HEK293 (cell line): Measurements from ENCODE around the gene DOCK4.

Experiments used
- CTCF ChIA-PET: fragments of 350-600 bp; formaldehyde crosslinking; extraction: SDS; loops from one replicate; lab custom pipeline; 2021; ENCODE audit warnings: antibody characterized with exemption; lab: Yijun Ruan, JAX
- POLR2A ChIA-PET: fragments of 300-600 bp; formaldehyde crosslinking; extraction: SDS; loops from one replicate; lab custom pipeline; 2020; ENCODE audit warnings: antibody characterized with exemption, inconsistent platforms; lab: Yijun Ruan, JAX
- H3K27ac ChIP-seq: fragments of 200-500 bp; sonication (Bioruptor generic); 2 replicates; pipeline ENCODE4 v1.5.1; 2014; ENCODE audit warnings: low read depth, low read length, control low read depth, inconsistent platforms; ENCODE audit errors: extremely low read depth
- H3K36me3 ChIP-seq, 2 experiments: fragments of 200-500 bp in 1 of 2; sonication (Bioruptor generic) in 1 of 2; 1 replicate in 1 of 2; 2 replicates in 1 of 2; pipeline ENCODE4 v1.5.1; 2014 to 2017; ENCODE audit warnings: inconsistent platforms in 2 of 2, low read length in 2 of 2; ENCODE audit not compliant: control insufficient read depth in 2 of 2, insufficient read depth in 1 of 2
- H3K4me1 ChIP-seq: fragments of 200-500 bp; sonication (Bioruptor generic); 2 replicates; pipeline ENCODE4 v1.5.1; 2014; ENCODE audit warnings: mild to moderate bottlenecking, low read length, inconsistent platforms; ENCODE audit not compliant: control insufficient read depth, insufficient read depth
- H3K4me3 ChIP-seq: 2 replicates; pipeline ENCODE4 v1.5.1; 2011; ENCODE audit warnings: low read depth, mild to moderate bottlenecking, control low read depth, low read length, moderate library complexity
- H3K9me3 ChIP-seq: fragments of 200-500 bp; sonication (Bioruptor generic); 2 replicates; pipeline ENCODE4 v1.5.1; 2014; ENCODE audit warnings: low read depth, low read length, inconsistent platforms; ENCODE audit not compliant: control insufficient read depth, insufficient read depth
- BCL11B ChIP-seq: fragments of 450-650 bp; formaldehyde crosslinking; IDR thresholded peaks from 2 replicates; pipeline ENCODE4 v1.5.1; 2016; ENCODE audit warnings: low read depth, missing biosample characterization, missing genetic modification characterization
- KLF1 ChIP-seq: fragments of 450-650 bp; formaldehyde crosslinking; IDR thresholded peaks from 2 replicates; pipeline ENCODE4 v1.5.1; 2016; ENCODE audit warnings: missing biosample characterization, missing genetic modification characterization
- SCRT1 ChIP-seq: fragments of 450-650 bp; formaldehyde crosslinking; IDR thresholded peaks from 2 replicates; pipeline ENCODE4 v1.5.1; 2016; ENCODE audit warnings: missing biosample characterization, missing genetic modification characterization, borderline replicate concordance
- SETDB1 ChIP-seq: IDR thresholded peaks from one replicate; pipeline ENCODE4 v1.6.1; 2017; ENCODE audit warnings: mild to moderate bottlenecking, low read length, moderate library complexity, mixed read lengths; ENCODE audit not compliant: insufficient read length
- ZFP3 ChIP-seq: fragments of 450-650 bp; formaldehyde crosslinking; IDR thresholded peaks from 2 replicates; pipeline ENCODE4 v1.5.1; 2016; ENCODE audit warnings: low read depth, missing biosample characterization, missing genetic modification characterization
- ZIC2 ChIP-seq: fragments of 450-650 bp; formaldehyde crosslinking; IDR thresholded peaks from 2 replicates; pipeline ENCODE4 v1.5.1; 2016; ENCODE audit warnings: missing biosample characterization, missing genetic modification characterization
- ZNF132 ChIP-seq: fragments of 450-650 bp; formaldehyde crosslinking; IDR thresholded peaks from 2 replicates; pipeline ENCODE4 v1.5.1; 2017; ENCODE audit warnings: missing biosample characterization, missing genetic modification characterization, borderline replicate concordance
- ZNF202 ChIP-seq: fragments of 450-650 bp; formaldehyde crosslinking; IDR thresholded peaks from 2 replicates; pipeline ENCODE4 v1.5.1; 2016; ENCODE audit warnings: missing biosample characterization, missing genetic modification characterization, borderline replicate concordance
- ZNF274 ChIP-seq, 2 experiments: fragments of 200-500 bp in 1 of 2; fragments of 450-650 bp in 1 of 2; sonication (Bioruptor generic) in 1 of 2; formaldehyde crosslinking in 1 of 2; IDR thresholded peaks; 2 replicates each; pipeline versions ENCODE4 v1.5.1 to v1.6.1; 2014 to 2016; ENCODE audit warnings: borderline replicate concordance in 1 of 2, inconsistent platforms in 1 of 2, low read length in 1 of 2, missing biosample characterization in 1 of 2, missing genetic modification characterization in 1 of 2
- ZNF548 ChIP-seq: fragments of 450-650 bp; formaldehyde crosslinking; IDR thresholded peaks from 2 replicates; pipeline ENCODE4 v1.5.1; 2016; ENCODE audit warnings: missing biosample characterization, missing genetic modification characterization
- TF ChIP-seq, protein P1 (sequence below): fragments of 450-650 bp; formaldehyde crosslinking; IDR thresholded peaks from 2 replicates; pipeline ENCODE4 v1.5.1; 2016; ENCODE audit warnings: missing biosample characterization, missing genetic modification characterization
- TF ChIP-seq, protein P2 (sequence below): fragments of 450-650 bp; formaldehyde crosslinking; IDR thresholded peaks from 2 replicates; pipeline ENCODE4 v1.5.1; 2017; ENCODE audit warnings: missing biosample characterization, missing genetic modification characterization
- TF ChIP-seq, protein P3 (sequence below): fragments of 450-650 bp; formaldehyde crosslinking; IDR thresholded peaks from 2 replicates; pipeline ENCODE4 v1.5.1; 2017; ENCODE audit warnings: missing biosample characterization, missing genetic modification characterization

DOCK4 gene

DNA sequence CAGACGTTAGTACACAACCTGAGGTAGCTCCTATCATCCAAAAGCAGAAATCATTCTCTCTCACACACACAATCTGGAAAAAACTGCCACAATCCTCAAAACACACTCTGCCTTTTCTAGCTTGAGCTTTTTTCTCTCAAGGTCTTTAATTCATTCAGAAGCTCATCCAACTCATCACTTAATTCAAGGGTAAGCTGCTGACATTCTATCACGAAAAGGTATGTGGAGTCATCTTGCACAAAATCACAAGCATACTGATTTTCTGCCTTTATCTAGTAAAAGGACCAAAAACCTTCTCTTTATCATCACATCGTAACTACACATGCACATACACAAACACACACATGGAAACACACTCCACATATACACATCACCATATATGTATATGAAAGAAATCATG lies 32.0 kb downstream of the DOCK4 start (continued):
- TF ChIP-seq ZFP3 (tag by site-specific recombination), result no peak

DNA sequence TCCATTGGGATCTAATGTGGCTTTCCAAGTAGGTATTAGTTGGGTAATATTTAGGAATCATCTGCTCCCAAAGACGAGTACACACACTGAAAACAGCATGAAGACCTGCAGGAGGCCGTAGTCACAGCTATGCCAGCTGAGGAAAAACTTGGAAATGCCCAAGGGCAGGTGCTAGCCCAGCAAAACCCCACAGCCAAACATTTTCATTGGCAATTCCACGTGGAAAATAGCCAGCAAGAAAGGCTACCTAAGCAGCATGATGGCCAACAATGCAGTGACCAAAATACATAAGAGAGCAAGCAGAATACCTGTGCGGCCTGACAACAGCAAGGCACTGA lies 32.7 kb downstream of the DOCK4 start:
- Histone ChIP-seq H3K9me3 (no peaks in the 10 kb centered on the region), H3K4me1 (no peaks in the 10 kb centered on the region; the same call in 1 of the 2 replicates), H3K27ac (no peak overlapping the region), H3K36me3 (no peaks in the 10 kb centered on the region), H3K4me3 (no peak overlapping the region)
- TF ChIP-seq ZIC2 (tag by site-specific recombination), result 0 out of 2 replicates have a peak, but pooled peaks have one; percentile 15
- TF ChIP-seq, protein P1, sequence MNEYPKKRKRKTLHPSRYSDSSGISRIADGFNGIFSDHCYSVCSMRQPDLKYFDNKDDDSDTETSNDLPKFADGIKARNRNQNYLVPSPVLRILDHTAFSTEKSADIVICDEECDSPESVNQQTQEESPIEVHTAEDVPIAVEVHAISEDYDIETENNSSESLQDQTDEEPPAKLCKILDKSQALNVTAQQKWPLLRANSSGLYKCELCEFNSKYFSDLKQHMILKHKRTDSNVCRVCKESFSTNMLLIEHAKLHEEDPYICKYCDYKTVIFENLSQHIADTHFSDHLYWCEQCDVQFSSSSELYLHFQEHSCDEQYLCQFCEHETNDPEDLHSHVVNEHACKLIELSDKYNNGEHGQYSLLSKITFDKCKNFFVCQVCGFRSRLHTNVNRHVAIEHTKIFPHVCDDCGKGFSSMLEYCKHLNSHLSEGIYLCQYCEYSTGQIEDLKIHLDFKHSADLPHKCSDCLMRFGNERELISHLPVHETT (tag by site-specific recombination), result no peak
- ChIA-PET CTCF (no interaction called here), POLR2A (no interaction called here)

DNA sequence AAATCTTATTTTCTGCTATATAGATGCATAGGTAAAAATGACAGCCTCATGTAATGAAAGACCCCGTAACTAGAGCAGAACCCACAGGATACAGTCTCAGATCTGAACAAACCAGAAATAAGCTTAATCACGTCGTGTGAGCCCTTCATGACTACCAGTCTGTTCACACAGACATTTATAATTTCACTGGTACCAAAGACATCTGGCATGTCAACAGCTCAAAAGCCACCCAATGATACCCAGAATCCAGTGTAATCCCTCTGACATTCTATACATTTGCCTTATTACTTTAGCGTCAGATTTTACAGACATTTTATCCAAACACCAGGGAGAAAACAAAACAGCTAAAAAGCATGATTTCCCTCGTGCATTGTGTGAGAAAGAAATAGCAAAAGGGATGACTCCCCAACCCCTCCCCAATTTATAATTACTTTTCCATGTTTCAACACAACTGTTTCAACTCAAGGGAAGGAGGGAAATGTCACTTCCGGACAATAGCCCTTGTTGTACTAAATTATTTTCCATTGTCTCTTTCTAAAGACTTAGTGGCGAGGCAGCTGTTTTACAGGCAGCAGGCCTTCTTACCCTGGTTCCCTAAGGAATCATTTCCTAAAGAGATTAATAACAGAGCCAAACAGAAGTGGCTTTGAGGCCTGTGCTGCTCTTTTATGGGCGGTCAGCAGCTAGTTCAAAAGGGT lies 33.2 kb downstream of the DOCK4 start:
- Histone ChIP-seq H3K27ac (no peak overlapping the region), H3K4me3 (no peak overlapping the region), H3K4me1 (no peaks in the 10 kb centered on the region; the same call in 1 of the 2 replicates), H3K9me3 (no peaks in the 10 kb centered on the region), H3K36me3 (no peaks in the 10 kb centered on the region)
- TF ChIP-seq SETDB1, result no peak
- no peak for TF ChIP-seq ZNF274 (IDR thresholded peaks at IDR 0.05; ENCODE audit: low read length)
- no peak for TF ChIP-seq ZNF274 (tag by site-specific recombination; IDR thresholded peaks at IDR 0.05; ENCODE audit: borderline replicate concordance)
- no peak for TF ChIP-seq KLF1
- TF ChIP-seq ZNF132 (tag by site-specific recombination), result no peak
- TF ChIP-seq BCL11B (tag by site-specific recombination), result no peak
- TF ChIP-seq, protein P2, sequence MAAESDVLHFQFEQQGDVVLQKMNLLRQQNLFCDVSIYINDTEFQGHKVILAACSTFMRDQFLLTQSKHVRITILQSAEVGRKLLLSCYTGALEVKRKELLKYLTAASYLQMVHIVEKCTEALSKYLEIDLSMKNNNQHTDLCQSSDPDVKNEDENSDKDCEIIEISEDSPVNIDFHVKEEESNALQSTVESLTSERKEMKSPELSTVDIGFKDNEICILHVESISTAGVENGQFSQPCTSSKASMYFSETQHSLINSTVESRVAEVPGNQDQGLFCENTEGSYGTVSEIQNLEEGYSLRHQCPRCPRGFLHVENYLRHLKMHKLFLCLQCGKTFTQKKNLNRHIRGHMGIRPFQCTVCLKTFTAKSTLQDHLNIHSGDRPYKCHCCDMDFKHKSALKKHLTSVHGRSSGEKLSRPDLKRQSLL (tag by site-specific recombination), result no peak
- no peak for TF ChIP-seq ZNF202 (tag by site-specific recombination)
- TF ChIP-seq, protein P3, sequence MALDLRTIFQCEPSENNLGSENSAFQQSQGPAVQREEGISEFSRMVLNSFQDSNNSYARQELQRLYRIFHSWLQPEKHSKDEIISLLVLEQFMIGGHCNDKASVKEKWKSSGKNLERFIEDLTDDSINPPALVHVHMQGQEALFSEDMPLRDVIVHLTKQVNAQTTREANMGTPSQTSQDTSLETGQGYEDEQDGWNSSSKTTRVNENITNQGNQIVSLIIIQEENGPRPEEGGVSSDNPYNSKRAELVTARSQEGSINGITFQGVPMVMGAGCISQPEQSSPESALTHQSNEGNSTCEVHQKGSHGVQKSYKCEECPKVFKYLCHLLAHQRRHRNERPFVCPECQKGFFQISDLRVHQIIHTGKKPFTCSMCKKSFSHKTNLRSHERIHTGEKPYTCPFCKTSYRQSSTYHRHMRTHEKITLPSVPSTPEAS (tag by site-specific recombination), result no peak
- CTCF ChIA-PET, result no interaction called here
- POLR2A ChIA-PET, result no interaction called here

DNA sequence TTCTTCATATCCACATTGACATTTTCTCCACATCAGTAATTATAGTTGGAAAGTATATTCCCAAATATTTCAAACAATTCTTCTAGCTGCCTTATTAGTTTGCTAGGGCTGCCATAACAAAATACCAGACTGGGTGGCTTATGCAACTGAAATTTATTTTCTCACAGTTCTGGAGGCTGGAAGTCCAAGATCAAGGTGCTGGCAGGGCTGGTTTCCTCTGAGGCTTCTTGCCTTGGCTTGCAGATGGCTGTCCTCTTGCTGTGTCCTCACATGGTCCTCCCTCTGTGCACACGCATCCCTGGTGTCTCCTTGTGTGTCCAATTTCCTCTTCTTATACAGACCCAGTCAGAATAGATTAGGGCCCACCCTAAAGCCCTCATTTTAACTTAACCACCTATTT lies 34.5 kb downstream of the DOCK4 start:
- ChIA-PET CTCF (interaction anchor here (0.8 kb wide), 1 partner anchor 10 kb away, joined by 3 read pairs; no protein-coding TSS in a partner anchor), POLR2A (no interaction called here)
- Histone ChIP-seq H3K36me3 (no peaks in the 10 kb centered on the region), H3K4me1 (no peaks in the 10 kb centered on the region; the same call in 1 of the 2 replicates), H3K27ac (no peak overlapping the region), H3K4me3 (no peak overlapping the region), H3K9me3 (no peaks in the 10 kb centered on the region)
- TF ChIP-seq ZNF548 (tag by site-specific recombination), result peak; percentile 97
- TF ChIP-seq SCRT1 (tag by site-specific recombination), result no peak
